GM12801 (cell line): ENCODE results near the gene RAB5B.

ENCODE experiments used
- CTCF ChIP-seq: IDR thresholded peaks from one replicate; pipeline ENCODE4 v1.5.1; 2011; ENCODE audit warnings: control low read depth; ENCODE audit not compliant: insufficient read length; ENCODE audit errors: extremely low read depth

Gene RAB5B

DNA sequence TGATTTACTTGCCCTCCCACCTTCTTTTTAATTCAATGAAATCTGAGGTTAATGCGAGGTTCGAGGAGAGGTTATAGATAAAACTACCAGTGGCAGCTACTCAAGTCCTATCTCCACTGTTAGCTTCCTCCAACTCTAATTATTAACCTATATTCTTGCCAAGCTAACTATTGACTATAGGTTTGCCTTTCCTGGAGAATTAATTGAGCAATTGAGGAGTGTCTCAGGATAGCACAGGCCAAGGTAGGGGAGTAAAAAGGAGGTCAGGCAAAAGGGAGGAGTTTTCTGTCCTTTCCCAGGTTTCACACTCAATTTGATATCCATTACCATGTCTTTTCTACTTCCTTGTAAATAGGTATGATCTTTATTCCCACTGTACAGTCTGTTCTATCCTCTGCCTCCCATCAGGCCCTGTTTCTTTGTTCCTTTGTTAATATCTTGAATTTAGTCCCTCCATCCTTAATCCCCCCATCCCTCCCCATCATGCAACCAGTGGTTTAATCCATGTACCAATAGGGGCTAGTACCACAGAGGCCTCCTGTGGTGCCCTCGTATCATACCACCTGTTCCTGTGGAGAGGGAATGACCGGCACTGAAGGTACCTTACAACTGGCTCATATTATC lies 19.5 kb downstream of the RAB5B start:
- no peak for TF ChIP-seq CTCF

DNA sequence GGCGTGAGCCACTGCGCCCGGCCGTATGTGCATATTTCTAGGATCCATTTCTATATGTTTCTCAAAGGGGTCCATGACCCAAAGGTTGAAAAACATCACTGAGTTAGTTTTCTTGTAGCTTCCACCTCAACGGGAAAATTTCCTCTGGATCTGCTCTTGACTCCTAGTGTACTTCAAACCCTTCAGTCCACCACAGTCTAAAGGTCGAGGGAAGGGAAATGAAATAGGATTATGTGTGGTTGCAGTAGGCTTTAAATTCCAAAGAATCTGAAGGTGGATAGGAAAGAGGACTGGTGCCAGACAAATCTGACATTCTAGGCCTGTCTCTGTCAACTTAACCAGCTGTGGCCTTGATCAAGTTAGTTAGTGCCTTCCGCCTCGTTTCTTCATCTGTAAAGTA lies 21.5 kb downstream of the RAB5B start:
- no peak for TF ChIP-seq CTCF

- TF ChIP-seq CTCF = no peak
These were observed 22.4 kb downstream of the RAB5B start for GRCh38 chr12:55996201-55996714.

- TF ChIP-seq CTCF = no peak
These were observed 23.0 kb downstream of the RAB5B start, which contains the start of gene SUOX for GRCh38 chr12:55996715-55997534. SUOX (plus strand) TSS chr12:55997276; CDS start chr12:56002222, 4,946 bp downstream.

DNA sequence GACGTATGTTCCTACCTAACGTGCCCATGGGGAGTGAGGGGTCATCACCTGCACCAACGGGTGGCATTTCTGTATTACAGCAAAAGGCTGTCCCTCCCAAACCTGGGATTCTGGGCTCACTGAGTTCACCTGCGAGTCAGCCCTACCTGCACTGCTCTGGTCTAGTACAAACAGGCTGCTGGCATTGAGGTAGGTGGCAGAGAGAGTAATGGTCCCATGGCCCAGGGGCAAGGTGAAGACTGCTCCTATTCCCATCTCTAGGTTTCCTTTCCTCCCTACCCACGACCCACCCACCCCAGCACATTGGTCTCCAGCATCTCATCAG lies 23.6 kb downstream of the RAB5B start:
- TF ChIP-seq CTCF = no peak

- no peak for TF ChIP-seq CTCF
These were observed 27.7 kb downstream of the RAB5B start for GRCh38 chr12:56001487-56002100.

- no peak for TF ChIP-seq CTCF
These were observed 30.3 kb downstream of the RAB5B start for GRCh38 chr12:56004211-56004610.
